ENCODE results near the gene IL23A. TPM values are rescaled to one million over a fixed set of nuclear protein-coding genes. Genes with fewer than 3 reads are reported as not detected.
"Not testable (repeated sequence)": the region's sequence is repeated elsewhere in the genome, so short reads cannot be mapped to it uniquely, and the experiment has no call there.

The IL23A gene
- total RNA-seq, 1 donor from 2014 or later = 5.6 TPM

- Mint-ChIP-seq H3K27me3 (no peaks in the 10 kb centered on the region), H3K27ac (no peak overlapping the region), H3K9me3 (no peaks in the 10 kb centered on the region), H3K4me1 (no peaks in the 10 kb centered on the region), H3K36me3 (ENCODE audit: low read depth) (peaks cover 88% of the 10 kb centered on the region), H3K4me3 (no peak overlapping the region)
- intact Hi-C loops (cut with micrococcal nuclease) = no loop called here
- TF ChIP-seq, protein P1, sequence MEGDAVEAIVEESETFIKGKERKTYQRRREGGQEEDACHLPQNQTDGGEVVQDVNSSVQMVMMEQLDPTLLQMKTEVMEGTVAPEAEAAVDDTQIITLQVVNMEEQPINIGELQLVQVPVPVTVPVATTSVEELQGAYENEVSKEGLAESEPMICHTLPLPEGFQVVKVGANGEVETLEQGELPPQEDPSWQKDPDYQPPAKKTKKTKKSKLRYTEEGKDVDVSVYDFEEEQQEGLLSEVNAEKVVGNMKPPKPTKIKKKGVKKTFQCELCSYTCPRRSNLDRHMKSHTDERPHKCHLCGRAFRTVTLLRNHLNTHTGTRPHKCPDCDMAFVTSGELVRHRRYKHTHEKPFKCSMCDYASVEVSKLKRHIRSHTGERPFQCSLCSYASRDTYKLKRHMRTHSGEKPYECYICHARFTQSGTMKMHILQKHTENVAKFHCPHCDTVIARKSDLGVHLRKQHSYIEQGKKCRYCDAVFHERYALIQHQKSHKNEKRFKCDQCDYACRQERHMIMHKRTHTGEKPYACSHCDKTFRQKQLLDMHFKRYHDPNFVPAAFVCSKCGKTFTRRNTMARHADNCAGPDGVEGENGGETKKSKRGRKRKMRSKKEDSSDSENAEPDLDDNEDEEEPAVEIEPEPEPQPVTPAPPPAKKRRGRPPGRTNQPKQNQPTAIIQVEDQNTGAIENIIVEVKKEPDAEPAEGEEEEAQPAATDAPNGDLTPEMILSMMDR (IDR thresholded peaks at IDR 0.05) = no peak
- CTCF ChIA-PET = interaction anchor here (1.0 to 1.3 kb wide), 2 partner anchors 13 to 31 kb away, joined by 3 read pairs; partner anchors contain the start of genes CNPY2 and STAT2
- DNase-seq (no peak), ATAC-seq (ENCODE audit: low read depth) (no peak)
- POLR2A ChIA-PET = interaction anchor here (0.6 to 1.1 kb wide), 4 partner anchors 8 to 281 kb away, joined by 3 to 4 read pairs (median 4); partner anchors contain the start of genes CNPY2 and IL23A
Observed at GRCh38 chr12:56346675-56347074, 8.0 kb downstream of the IL23A start.

DNA sequence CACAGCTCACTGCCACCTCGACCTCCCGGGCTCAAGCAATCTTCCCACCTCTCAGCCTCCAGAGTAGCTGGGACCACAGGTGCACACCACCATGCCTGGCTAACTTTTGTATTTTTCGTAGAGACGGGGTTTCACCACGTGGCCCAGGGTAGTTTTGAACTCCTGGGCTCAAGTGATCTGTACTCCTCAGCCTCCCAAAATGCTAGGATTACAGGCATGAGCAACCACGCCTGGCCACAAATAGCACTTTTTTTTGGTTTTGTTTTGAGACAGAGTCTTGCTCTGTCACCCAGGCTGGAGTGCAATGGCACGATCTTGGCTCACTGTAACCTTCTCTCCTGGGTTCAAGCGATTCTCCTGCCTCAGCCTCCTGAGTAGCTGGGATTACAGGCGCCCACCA is 8.6 kb downstream of the IL23A start:
- H3K4me1 Mint-ChIP-seq; H3K27me3 Mint-ChIP-seq; H3K27ac Mint-ChIP-seq; ATAC-seq (ENCODE audit: low read depth); H3K9me3 Mint-ChIP-seq; intact Hi-C loops (cut with micrococcal nuclease); H3K4me3 Mint-ChIP-seq; DNase-seq: not testable (repeated sequence)
- ChIA-PET CTCF (interaction anchor here (1.3 kb wide), 1 partner anchor 12 kb away, joined by 3 read pairs; the partner anchor contains the start of gene STAT2), POLR2A (interaction anchor here (0.6 to 3.2 kb wide), 5 partner anchors 8 to 280 kb away, joined by 3 to 19 read pairs (median 4); partner anchors contain the start of genes CNPY2, IL23A and STAT2)
- peaks cover 86% of the 10 kb centered on the region for H3K36me3 Mint-ChIP-seq (ENCODE audit: low read depth)

GRCh38 chr12:56348776-56349175 is 10.1 kb downstream of the IL23A start:
- Mint-ChIP-seq H3K27ac (no peak overlapping the region), H3K9me3 (no peaks in the 10 kb centered on the region), H3K27me3 (no peaks in the 10 kb centered on the region), H3K4me1 (no peaks in the 10 kb centered on the region), H3K4me3 (no peak overlapping the region), H3K36me3 (ENCODE audit: low read depth) (peaks cover 79% of the 10 kb centered on the region)
- TF ChIP-seq, protein P1 (IDR thresholded peaks at IDR 0.05) = no peak
- intact Hi-C loops (cut with micrococcal nuclease) = no loop called here
- DNase-seq (no peak), ATAC-seq (ENCODE audit: low read depth) (no peak)
- POLR2A ChIA-PET = interaction anchor here (1.0 to 3.2 kb wide), 3 partner anchors 10 to 15 kb away, joined by 3 to 19 read pairs (median 3); partner anchors contain the start of genes IL23A, PAN2 and STAT2
- CTCF ChIA-PET = no interaction called here

DNA sequence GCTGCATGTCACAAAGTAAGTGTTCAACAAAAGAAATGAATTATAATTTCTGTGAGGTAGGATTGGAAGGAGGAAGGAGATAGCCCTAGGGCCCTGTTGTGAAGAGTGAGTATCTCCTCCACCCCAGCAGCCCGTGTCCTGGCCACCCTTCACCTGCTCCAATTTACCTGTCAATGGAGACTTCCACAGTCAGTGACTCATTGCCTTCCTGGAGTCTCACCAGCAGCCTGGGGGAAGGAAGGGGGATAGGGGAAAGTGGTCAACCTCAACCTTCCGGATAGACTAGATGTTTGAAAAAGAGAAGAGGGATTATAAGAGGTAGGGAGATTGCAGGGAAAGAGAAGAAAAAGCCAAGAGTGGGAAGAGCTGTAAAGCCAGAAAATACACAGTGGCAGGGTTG is 12.0 kb downstream of the IL23A start:
- no peak for ATAC-seq (ENCODE audit: low read depth)
- H3K27me3 Mint-ChIP-seq = no peaks in the 10 kb centered on the region
- ChIA-PET CTCF (interaction anchor here (1.7 kb wide), 1 partner anchor 114 kb away, joined by 5 read pairs; no protein-coding TSS in a partner anchor), POLR2A (interaction anchor here (1.0 to 3.2 kb wide), 4 partner anchors 9 to 99 kb away, joined by 3 to 19 read pairs (median 7); partner anchors contain the start of genes PAN2, STAT2 and TIMELESS)
- DNase-seq = no peak
- intact Hi-C loops (cut with micrococcal nuclease) = no loop called here
- peaks cover 83% of the 10 kb centered on the region for H3K36me3 Mint-ChIP-seq (ENCODE audit: low read depth)
- H3K9me3 Mint-ChIP-seq = no peaks in the 10 kb centered on the region
- no peak overlapping the region for H3K27ac Mint-ChIP-seq
- no peaks in the 10 kb centered on the region for H3K4me1 Mint-ChIP-seq
- no peak overlapping the region for H3K4me3 Mint-ChIP-seq
- TF ChIP-seq, protein P1 (IDR thresholded peaks at IDR 0.05) = no peak

- H3K27ac Mint-ChIP-seq = no peak overlapping the region
- H3K4me3 Mint-ChIP-seq = no peak overlapping the region
- ChIA-PET CTCF (interaction anchor here (1.0 to 1.7 kb wide), 2 partner anchors 26 to 113 kb away, joined by 3 to 5 read pairs; no protein-coding TSS in a partner anchor), POLR2A (interaction anchor here (1.2 to 3.1 kb wide), 2 partner anchors 14 to 18 kb away, joined by 3 to 10 read pairs; partner anchors contain the start of gene PAN2)
- no peaks in the 10 kb centered on the region for H3K9me3 Mint-ChIP-seq
- no peaks in the 10 kb centered on the region for H3K27me3 Mint-ChIP-seq
- DNase-seq = no peak
- TF ChIP-seq, protein P1 (IDR thresholded peaks at IDR 0.05) = no peak
- intact Hi-C loops (cut with micrococcal nuclease) = no loop called here
- ATAC-seq (ENCODE audit: low read depth) = no peak
- peaks cover 83% of the 10 kb centered on the region for H3K36me3 Mint-ChIP-seq (ENCODE audit: low read depth)
- H3K4me1 Mint-ChIP-seq = no peaks in the 10 kb centered on the region
Observed at GRCh38 chr12:56351325-56351724, 12.6 kb downstream of the IL23A start.

All from activated B cell treated with CpG ODN at 0.5 μM for 24 hours (primary cell).